Measurements from ENCODE around the gene LRIT1.

Gene LRIT1

DNA sequence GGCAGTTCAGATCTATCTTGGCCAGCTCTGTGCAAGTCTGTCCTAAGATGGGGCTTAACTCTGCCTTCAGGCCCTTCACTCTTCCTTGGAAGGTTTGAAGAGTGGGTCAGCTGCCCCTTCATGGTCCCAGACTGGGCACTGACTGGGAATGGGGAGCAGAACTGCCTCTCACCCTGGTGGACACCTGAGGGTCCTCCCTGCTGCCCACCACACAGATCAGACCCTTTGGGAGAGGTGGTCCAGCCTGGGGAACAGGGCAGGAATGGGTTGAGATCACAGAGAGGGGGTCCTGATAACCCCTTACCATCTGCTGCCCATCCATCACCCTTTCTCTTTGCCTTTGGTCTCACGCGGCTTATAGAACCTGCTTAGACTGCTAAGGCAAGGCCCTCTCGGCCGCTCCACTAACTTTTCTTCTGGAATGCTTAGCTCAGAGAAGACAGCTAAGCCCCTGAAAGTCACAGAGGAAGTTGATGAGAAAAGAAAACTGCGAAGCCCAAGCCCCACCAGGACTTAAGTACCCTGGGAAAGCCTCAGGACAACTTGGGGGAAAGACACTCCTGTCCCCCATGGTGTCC, 47.4 kb downstream of the LRIT1 start:
- no peak for DNase-seq (ENCODE audit: low read depth in 2 of 2)

DNA sequence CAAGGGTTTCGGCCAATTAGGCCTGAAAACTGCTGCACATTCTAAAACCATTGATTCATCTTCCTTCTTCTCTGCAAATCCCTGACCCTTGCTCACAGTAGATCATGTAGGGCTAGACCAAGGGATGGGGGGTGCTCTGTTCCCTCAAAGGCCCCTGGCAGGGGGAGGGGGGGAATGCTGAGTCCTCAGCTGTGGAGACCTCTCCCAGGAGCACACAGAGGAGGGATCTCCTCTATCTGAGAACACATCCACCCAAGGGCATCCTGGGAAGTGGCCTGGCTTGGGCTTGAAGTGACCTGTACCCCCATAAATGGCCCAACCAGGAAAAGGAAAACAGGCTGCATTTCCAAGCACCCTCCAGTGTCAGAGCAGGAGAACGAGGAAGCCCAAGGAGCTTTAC, 48.0 kb downstream of the LRIT1 start:
- no peak for DNase-seq (ENCODE audit: low read depth in 2 of 2)

- no peak for DNase-seq (ENCODE audit: low read depth in 2 of 2)
Measured at GRCh38 chr10:84191106-84191505, 50.2 kb downstream of the LRIT1 start.

DNA sequence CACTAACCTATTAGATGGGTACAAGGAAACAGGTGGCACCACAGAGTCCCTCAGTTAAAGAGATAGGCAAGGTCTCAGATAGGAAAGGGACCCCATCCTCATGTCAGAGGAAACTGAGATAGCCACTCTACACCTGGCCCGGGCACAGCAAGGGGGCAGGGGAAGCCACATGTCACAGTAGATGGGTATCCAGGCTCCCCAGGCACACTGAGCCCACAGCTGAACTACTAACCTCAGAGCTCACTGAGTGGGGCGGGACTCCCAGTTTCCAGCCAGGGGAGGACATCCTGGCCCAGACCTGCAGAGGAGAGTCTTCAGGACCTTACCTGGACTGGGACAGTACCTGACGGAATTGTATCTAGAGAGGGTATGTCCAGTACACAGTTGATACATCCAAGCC, 50.7 kb downstream of the LRIT1 start:
- DNase-seq (ENCODE audit: low read depth in 2 of 2) = no peak

- DNase-seq (ENCODE audit: low read depth in 2 of 2) = no peak
Measured at GRCh38 chr10:84188815-84189214, 52.5 kb downstream of the LRIT1 start.

- DNase-seq (ENCODE audit: low read depth in 2 of 2) = no peak
Measured at GRCh38 chr10:84185526-84186175, 55.7 kb downstream of the LRIT1 start.

- DNase-seq (ENCODE audit: low read depth in 2 of 2) = no peak
Measured at GRCh38 chr10:84184517-84184916, 56.8 kb downstream of the LRIT1 start.

- DNase-seq (ENCODE audit: low read depth in 2 of 2) = no peak
Measured at GRCh38 chr10:84181631-84182030, 59.7 kb downstream of the LRIT1 start.

Data from stimulated activated CD4-positive, alpha-beta T cell treated with anti-CD3 and anti-CD28 coated beads, Interleukin-1b, Interleukin-23, amount 100 ng/mL, for 1 hour (primary cell).